OCI-LY7 (cell line): ENCODE measurements around the gene MEIOB.
A peak's percentile ranks its signal among the peaks of the same experiment; 100 is the strongest.

Source experiments
- CTCF ChIP-seq: fragments of 200-600 bp; sonication (generic); conservative IDR thresholded peaks from 2 replicates; pipeline ENCODE4 v1.5.1; 2014; ENCODE audit warnings: mild to moderate bottlenecking, antibody characterized with exemption, low read length, moderate library complexity, mixed read lengths
- EZH2phosphoT487 ChIP-seq: fragments of 200-600 bp; sonication (generic); IDR thresholded peaks from 2 replicates; pipeline ENCODE4 v1.6.1; 2018; ENCODE audit warnings: low read depth, borderline replicate concordance, mild to moderate bottlenecking, mixed run types, antibody characterized with exemption, low read length, moderate library complexity, mixed read lengths

- TF ChIP-seq CTCF (peak; percentile 74), EZH2phosphoT487 (no peak)
Measured at GRCh38 chr16:1863681-1864460, 8.1 kb downstream of the MEIOB start.
